A172 (cell line): ENCODE data around the gene D2HGDH. TPM values are rescaled to one million over a fixed set of nuclear protein-coding genes. Genes with fewer than 3 reads are reported as not detected.
A peak's percentile ranks its signal among the peaks of the same experiment; 100 is the strongest.

Experiments used
- DNase-seq: peaks from one replicate; pipeline ENCODE4 v3.0.0-alpha.2; 2015; ENCODE audit warnings: low spot score
- total RNA-seq: library from RNA; depleted of rRNA; stranded (reverse); fragments of >200 nt; shearing (Covaris generic); gene quantifications from 2 replicates; pipeline ENCODE4 v1.2.3, GENCODE V29; 2014; rRNA removed

The D2HGDH gene
- 12.6 and 14.6 TPM in 2 replicates for total RNA-seq

GRCh38 chr2:241734467-241735208 lies at the start of gene D2HGDH:
Gene D2HGDH (plus strand): TSS chr2:241734630. CDS start chr2:241735225, 595 bp downstream.
- peak; percentile 59 for DNase-seq

- no peak for DNase-seq
Observed at GRCh38 chr2:241686324-241686649, 48.1 kb upstream of the D2HGDH start.

- DNase-seq, result peak; percentile 92
Observed at GRCh38 chr2:241686650-241687425, 47.6 kb upstream of the D2HGDH start, which contains the start of gene DTYMK. Gene DTYMK (minus strand): TSS chr2:241686815. CDS start chr2:241686783, 32 bp downstream.

- no peak for DNase-seq
Observed at GRCh38 chr2:241689306-241689705, 45.1 kb upstream of the D2HGDH start.

GRCh38 chr2:241690202-241690717 lies 44.2 kb upstream of the D2HGDH start:
- no peak for DNase-seq

- peak; percentile 75 for DNase-seq
Observed at GRCh38 chr2:241692448-241692847, 42.0 kb upstream of the D2HGDH start.

GRCh38 chr2:241695651-241696050 lies 38.8 kb upstream of the D2HGDH start:
- no peak for DNase-seq

GRCh38 chr2:241701149-241701398 lies 33.4 kb upstream of the D2HGDH start:
- DNase-seq, result no peak

- peak; percentile 85 for DNase-seq
Observed at GRCh38 chr2:241701399-241702154, 32.9 kb upstream of the D2HGDH start, which contains the start of gene ING5. Gene ING5 (plus strand): TSS chr2:241702039. CDS start chr2:241702066, 27 bp downstream.

- peak; percentile 64 for DNase-seq
Observed at GRCh38 chr2:241702155-241703031, 32.0 kb upstream of the D2HGDH start.

- no peak for DNase-seq
Observed at GRCh38 chr2:241703032-241703604, 31.3 kb upstream of the D2HGDH start.

- DNase-seq, result no peak
Observed at GRCh38 chr2:241706537-241706936, 27.9 kb upstream of the D2HGDH start.

- DNase-seq, result no peak
Observed at GRCh38 chr2:241708879-241709278, 25.6 kb upstream of the D2HGDH start.

- DNase-seq, result no peak
Observed at GRCh38 chr2:241719093-241719492, 15.3 kb upstream of the D2HGDH start.

GRCh38 chr2:241720099-241720498 lies 14.3 kb upstream of the D2HGDH start:
- no peak for DNase-seq

- DNase-seq, result no peak
Observed at GRCh38 chr2:241720560-241720959, 13.9 kb upstream of the D2HGDH start.

- DNase-seq, result no peak
Observed at GRCh38 chr2:241721852-241722251, 12.6 kb upstream of the D2HGDH start.

GRCh38 chr2:241722896-241723454 lies 11.5 kb upstream of the D2HGDH start:
- no peak for DNase-seq

- no peak for DNase-seq
Observed at GRCh38 chr2:241724259-241724974, 10.0 kb upstream of the D2HGDH start.
